ENCODE measurements around the gene PHLDB1. TPM values are rescaled to one million over a fixed set of nuclear protein-coding genes. Genes with fewer than 3 reads are reported as not detected.

The PHLDB1 gene
- total and polyA plus RNA-seq, 2 of the 8 experiments (the other 6 are each of a cell fraction or from before 2014, with no cell fraction given) = 53.9 to 74.8 TPM

- no peak for TF ChIP-seq CHD7 (IDR thresholded peaks at IDR 0.05; ENCODE audit: insufficient replicate concordance, low read length)
- no peak for TF ChIP-seq TBP (IDR thresholded peaks at IDR 0.05; ENCODE audit: low read depth, low read length)
- TF ChIP-seq RFX5 (IDR thresholded peaks at IDR 0.05; ENCODE audit: borderline replicate concordance, low read depth, low read length) = no peak
- TF ChIP-seq BRCA1 (IDR thresholded peaks at IDR 0.05; ENCODE audit: low read depth, low read length) = no peak
- no peak for TF ChIP-seq SP1 (IDR thresholded peaks at IDR 0.05; ENCODE audit: low read depth, low read length)
- peak; percentile 43; the same call in 1 of the 2 replicates for TF ChIP-seq SUZ12 (IDR thresholded peaks at IDR 0.05; ENCODE audit: low read length)
- TF ChIP-seq ATF2 (IDR thresholded peaks at IDR 0.05; ENCODE audit: low read length) = no peak
- TF ChIP-seq PHF8 (conservative IDR thresholded peaks at IDR 0.05; ENCODE audit: low read depth, low read length) = no peak
Observed at GRCh38 chr11:118606157-118606843, 1.1 kb upstream of the PHLDB1 start (continued).

All from H1 (cell line).